Calu3 (cell line): ENCODE data around the gene CFAP77. TPM values are rescaled to one million over a fixed set of nuclear protein-coding genes. Genes with fewer than 3 reads are reported as not detected.

Source experiments
- BruUV-seq: library from RNA; stranded (reverse); fragments of 400-500 nt; replicated peaks from 2 replicates; lab custom pipeline; 2021; lab: Mats Ljungman, UMichigan
- CTCF ChIA-PET: fragments of 300-600 bp; sonication (Branson Sonifier 250); formaldehyde crosslinking; loops from one replicate; lab custom pipeline; 2022; ENCODE audit warnings: antibody characterized with exemption; lab: Charles Lee
- DNase-seq: peaks from one replicate; pipeline ENCODE4 v3.0.0; 2022
- H3K27ac Mint-ChIP-seq: one replicate; pipeline ENCODE4 v1.8.0; 2022; ENCODE audit warnings: mixed read lengths; ENCODE audit not compliant: unreplicated experiment
- H3K27me3 Mint-ChIP-seq: one replicate; pipeline ENCODE4 v1.8.0; 2022; ENCODE audit warnings: mixed read lengths; ENCODE audit not compliant: unreplicated experiment
- H3K36me3 Mint-ChIP-seq: one replicate; pipeline ENCODE4 v1.8.0; 2022; ENCODE audit warnings: mild to moderate bottlenecking, moderate library complexity, mixed read lengths; ENCODE audit not compliant: insufficient read depth, unreplicated experiment
- H3K4me1 Mint-ChIP-seq: one replicate; pipeline ENCODE4 v1.8.0; 2022; ENCODE audit warnings: mild to moderate bottlenecking, low read depth, mixed read lengths; ENCODE audit not compliant: unreplicated experiment
- H3K4me3 Mint-ChIP-seq: one replicate; pipeline ENCODE4 v1.8.0; 2022; ENCODE audit warnings: mild to moderate bottlenecking, low read depth, moderate library complexity, mixed read lengths; ENCODE audit not compliant: unreplicated experiment
- H3K9me3 Mint-ChIP-seq: one replicate; pipeline ENCODE4 v1.8.0; 2022; ENCODE audit warnings: low read depth, mixed read lengths; ENCODE audit not compliant: unreplicated experiment
- intact Hi-C: fragments of 100-400 bp; cut with micrococcal nuclease; formaldehyde crosslinking; loops from one replicate; pipeline ENCODE4 v1.10.0; 2022; ENCODE audit not compliant: unreplicated experiment
- total RNA-seq: library from RNA; stranded (reverse); gene quantifications from 2 replicates; pipeline ENCODE4 v1.2.3, GENCODE V29; 2022
- TF ChIP-seq, protein P1 (sequence below): fragments of 200-600 bp; IDR thresholded peaks from one replicate; pipeline ENCODE4 v1.8.0; 2022; ENCODE audit warnings: antibody characterized with exemption; ENCODE audit not compliant: unreplicated experiment

CFAP77 gene
- total RNA-seq, 1 experiment from 2014 or later, result not detected

GRCh38 chr9:132481053-132481849 is 71.2 kb downstream of the CFAP77 start:
- no peaks in the 10 kb centered on the region for H3K36me3 Mint-ChIP-seq
- intact Hi-C loops, result no loop called here
- TF ChIP-seq, protein P1, sequence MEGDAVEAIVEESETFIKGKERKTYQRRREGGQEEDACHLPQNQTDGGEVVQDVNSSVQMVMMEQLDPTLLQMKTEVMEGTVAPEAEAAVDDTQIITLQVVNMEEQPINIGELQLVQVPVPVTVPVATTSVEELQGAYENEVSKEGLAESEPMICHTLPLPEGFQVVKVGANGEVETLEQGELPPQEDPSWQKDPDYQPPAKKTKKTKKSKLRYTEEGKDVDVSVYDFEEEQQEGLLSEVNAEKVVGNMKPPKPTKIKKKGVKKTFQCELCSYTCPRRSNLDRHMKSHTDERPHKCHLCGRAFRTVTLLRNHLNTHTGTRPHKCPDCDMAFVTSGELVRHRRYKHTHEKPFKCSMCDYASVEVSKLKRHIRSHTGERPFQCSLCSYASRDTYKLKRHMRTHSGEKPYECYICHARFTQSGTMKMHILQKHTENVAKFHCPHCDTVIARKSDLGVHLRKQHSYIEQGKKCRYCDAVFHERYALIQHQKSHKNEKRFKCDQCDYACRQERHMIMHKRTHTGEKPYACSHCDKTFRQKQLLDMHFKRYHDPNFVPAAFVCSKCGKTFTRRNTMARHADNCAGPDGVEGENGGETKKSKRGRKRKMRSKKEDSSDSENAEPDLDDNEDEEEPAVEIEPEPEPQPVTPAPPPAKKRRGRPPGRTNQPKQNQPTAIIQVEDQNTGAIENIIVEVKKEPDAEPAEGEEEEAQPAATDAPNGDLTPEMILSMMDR, result no peak
- no peaks in the 10 kb centered on the region for H3K4me1 Mint-ChIP-seq
- peaks cover 57% of the 10 kb centered on the region for H3K27me3 Mint-ChIP-seq
- H3K4me3 Mint-ChIP-seq, result no peak overlapping the region
- DNase-seq, result no peak
- BruUV-seq, result no TSS peak
- no peaks in the 10 kb centered on the region for H3K9me3 Mint-ChIP-seq
- CTCF ChIA-PET, result no interaction called here
- no peak overlapping the region for H3K27ac Mint-ChIP-seq

DNA sequence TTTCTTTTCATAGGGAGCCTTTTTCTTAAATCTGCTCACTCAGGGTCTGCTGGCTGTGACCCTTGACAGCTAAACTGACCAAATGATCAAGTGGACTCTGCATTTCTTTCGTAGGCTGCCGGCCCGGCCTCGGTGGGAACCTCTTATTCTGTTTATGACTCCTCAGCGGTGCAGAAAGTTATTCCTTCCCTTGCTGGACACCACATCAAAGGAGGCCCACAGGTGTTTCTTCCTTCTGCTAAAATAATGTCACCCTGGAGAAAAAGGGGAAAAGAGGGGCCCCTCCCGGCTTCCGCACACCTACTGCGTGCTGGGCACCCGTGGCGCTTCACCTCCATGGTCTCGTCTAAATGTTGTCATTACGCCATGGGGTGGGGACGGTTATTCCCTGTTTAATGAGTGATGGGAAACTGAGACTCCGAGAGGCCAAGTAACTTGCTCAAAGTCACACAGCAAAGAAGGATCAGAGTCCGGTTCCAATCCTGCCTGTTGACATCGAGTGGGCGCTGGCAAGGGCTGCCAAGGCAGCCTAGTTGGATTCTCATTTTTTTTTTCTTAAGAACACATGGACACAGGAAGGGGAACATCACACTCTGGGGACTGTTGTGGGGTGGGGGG is 72.3 kb downstream of the CFAP77 start:
- no peak for DNase-seq
- no peaks in the 10 kb centered on the region for H3K36me3 Mint-ChIP-seq
- intact Hi-C loops, result no loop called here
- H3K4me3 Mint-ChIP-seq, result no peak overlapping the region
- BruUV-seq, result no TSS peak
- H3K27me3 Mint-ChIP-seq, result peaks cover 55% of the 10 kb centered on the region
- TF ChIP-seq, protein P1, result no peak
- H3K27ac Mint-ChIP-seq, result no peak overlapping the region
- H3K4me1 Mint-ChIP-seq, result no peaks in the 10 kb centered on the region
- no peaks in the 10 kb centered on the region for H3K9me3 Mint-ChIP-seq
- CTCF ChIA-PET, result interaction anchor here (0.7 kb wide), 1 partner anchor 296 kb away, joined by 5 read pairs; no protein-coding TSS in a partner anchor

GRCh38 chr9:132485393-132485792 is 75.4 kb downstream of the CFAP77 start:
- intact Hi-C loops, result no loop called here
- Mint-ChIP-seq H3K9me3 (no peaks in the 10 kb centered on the region), H3K27me3 (peaks cover 55% of the 10 kb centered on the region), H3K4me3 (no peak overlapping the region), H3K36me3 (no peaks in the 10 kb centered on the region), H3K4me1 (no peaks in the 10 kb centered on the region), H3K27ac (no peak overlapping the region)
- CTCF ChIA-PET, result no interaction called here
- BruUV-seq, result no TSS peak
- TF ChIP-seq, protein P1, result no peak
- DNase-seq, result no peak

DNA sequence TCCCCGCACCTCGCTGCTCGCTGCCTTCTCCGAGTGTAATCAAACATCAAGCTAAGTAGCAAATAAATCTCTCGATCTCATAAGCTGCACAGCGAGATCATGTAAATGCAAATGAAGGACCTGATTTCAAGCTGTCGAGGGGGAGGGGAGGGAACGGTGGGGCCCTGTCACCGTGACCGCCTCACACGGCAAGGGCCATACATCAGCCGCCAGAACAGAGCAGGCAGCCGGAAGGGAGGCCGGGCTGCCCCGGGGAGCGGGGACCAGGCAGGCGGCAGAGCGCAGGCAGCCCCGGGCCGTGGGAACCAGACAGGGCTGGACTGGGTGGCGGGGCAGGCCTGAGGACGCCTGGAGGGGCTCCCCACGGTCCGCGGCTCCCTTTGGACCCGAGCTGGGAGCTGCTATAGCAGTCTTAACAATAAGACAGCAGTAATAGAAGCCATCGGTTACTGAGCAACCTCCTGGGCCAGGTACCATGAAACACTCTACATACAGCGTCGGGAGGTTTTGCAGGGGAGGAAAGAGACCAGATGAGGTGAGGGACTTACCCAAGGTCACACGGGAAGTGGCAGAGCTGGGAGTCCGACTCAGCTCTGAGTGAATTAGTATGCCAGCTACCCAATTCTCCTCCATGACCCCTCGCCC is 76.8 kb downstream of the CFAP77 start:
- TF ChIP-seq, protein P1, result no peak
- Mint-ChIP-seq H3K9me3 (no peaks in the 10 kb centered on the region), H3K4me3 (no peak overlapping the region), H3K27ac (no peak overlapping the region), H3K4me1 (no peaks in the 10 kb centered on the region), H3K36me3 (no peaks in the 10 kb centered on the region), H3K27me3 (peaks cover 52% of the 10 kb centered on the region)
- no TSS peak for BruUV-seq
- CTCF ChIA-PET, result interaction anchor here (0.6 kb wide), 1 partner anchor 63 kb away, joined by 3 read pairs; no protein-coding TSS in a partner anchor
- no peak for DNase-seq
- intact Hi-C loops, result no loop called here
